Astrocyte of the spinal cord (primary cell): ENCODE data around the gene CD207.

Source experiments
- DNase-seq: peaks from one replicate; pipeline ENCODE4 v3.0.0; 2011; ENCODE audit warnings: low read depth, low spot score
- H3K4me3 ChIP-seq: 2 replicates; pipeline ENCODE4 v1.5.1; 2011; ENCODE audit warnings: low read depth, mild to moderate bottlenecking, low read length, moderate library complexity
- CTCF ChIP-seq: IDR thresholded peaks from 2 replicates; pipeline ENCODE4 v1.5.1; 2012; ENCODE audit warnings: low read depth, mild to moderate bottlenecking, low read length, inconsistent platforms
- in situ Hi-C: cut with HindIII; loops from 2 replicates; pipeline ENCODE4 v1.10.0; 2017; ENCODE audit warnings: low sequenced_read_pairs

Gene CD207

GRCh38 chr2:70861777-70862625 lies 26.4 kb upstream of the CD207 start:
- peak; percentile 99 for TF ChIP-seq CTCF
- in situ Hi-C loops, result no loop called here
- peak; percentile 69 for DNase-seq
- H3K4me3 ChIP-seq, result no peak overlapping the region

- no peak for TF ChIP-seq CTCF
- in situ Hi-C loops, result no loop called here
- no peak overlapping the region for H3K4me3 ChIP-seq
- DNase-seq, result no peak
These were observed 20.1 kb upstream of the CD207 start for GRCh38 chr2:70855667-70856066.

GRCh38 chr2:70854411-70854810 lies 18.8 kb upstream of the CD207 start:
- no peak for TF ChIP-seq CTCF
- in situ Hi-C loops, result no loop called here
- H3K4me3 ChIP-seq, result no peak overlapping the region
- DNase-seq, result no peak

- in situ Hi-C loops, result no loop called here
- DNase-seq, result no peak
- no peak overlapping the region for H3K4me3 ChIP-seq
- no peak for TF ChIP-seq CTCF
These were observed 17.2 kb upstream of the CD207 start for GRCh38 chr2:70852824-70853223.

GRCh38 chr2:70851704-70852103 lies 16.1 kb upstream of the CD207 start:
- no peak overlapping the region for H3K4me3 ChIP-seq
- no peak for DNase-seq
- no peak for TF ChIP-seq CTCF
- in situ Hi-C loops, result no loop called here

- in situ Hi-C loops, result no loop called here
- TF ChIP-seq CTCF, result no peak
- DNase-seq, result no peak
- H3K4me3 ChIP-seq, result no peak overlapping the region
These were observed 15.3 kb upstream of the CD207 start for GRCh38 chr2:70850925-70851324.
